ENCODE data around the gene NUDCD2. TPM values are rescaled to one million over a fixed set of nuclear protein-coding genes. Genes with fewer than 3 reads are reported as not detected.

NUDCD2 gene
- total and polyA plus RNA-seq, 3 donors from 2014 or later: 11.4 to 25.7 (median 12.9) TPM

- DNase-seq: no peak
- Histone ChIP-seq H3K9me3 (no peaks in the 10 kb centered on the region), H3K4me1 (no peaks in the 10 kb centered on the region), H3K36me3 (ENCODE audit: low read depth, missing control alignments) (no peaks in the 10 kb centered on the region), H3K27me3 (no peaks in the 10 kb centered on the region), H3K4me3 (no peak overlapping the region), H3K27ac (no peak overlapping the region)
- intact Hi-C loops (cut with DNase I; ENCODE audit: low total_unique reads): no loop called here
- TF ChIP-seq POLR2A (IDR thresholded peaks at IDR 0.05) (no peak), CTCF (IDR thresholded peaks at IDR 0.05) (no peak)
These were observed 11.4 kb downstream of the NUDCD2 start for GRCh38 chr5:163448491-163448890.

- Histone ChIP-seq H3K27ac (no peak overlapping the region), H3K4me3 (no peak overlapping the region), H3K36me3 (ENCODE audit: low read depth, missing control alignments) (no peaks in the 10 kb centered on the region), H3K27me3 (no peaks in the 10 kb centered on the region), H3K9me3 (no peaks in the 10 kb centered on the region), H3K4me1 (no peaks in the 10 kb centered on the region)
- TF ChIP-seq CTCF (IDR thresholded peaks at IDR 0.05) (no peak), POLR2A (IDR thresholded peaks at IDR 0.05) (no peak)
- WGBS, 2 donors: 78 to 84% methylated on average over 3 of the region's 3 CpGs
- intact Hi-C loops (cut with DNase I; ENCODE audit: low total_unique reads): no loop called here
- no peak for DNase-seq
These were observed 12.0 kb downstream of the NUDCD2 start for GRCh38 chr5:163447875-163448274.

- H3K4me3 ChIP-seq: no peak overlapping the region
- H3K27me3 ChIP-seq: no peaks in the 10 kb centered on the region
- no peaks in the 10 kb centered on the region for H3K4me1 ChIP-seq
- H3K27ac ChIP-seq: no peak overlapping the region
- intact Hi-C loops (cut with DNase I; ENCODE audit: low total_unique reads): no loop called here
- H3K9me3 ChIP-seq: no peaks in the 10 kb centered on the region
- H3K36me3 ChIP-seq (ENCODE audit: low read depth, missing control alignments): no peaks in the 10 kb centered on the region
- TF ChIP-seq CTCF (IDR thresholded peaks at IDR 0.05) (no peak), POLR2A (IDR thresholded peaks at IDR 0.05) (no peak)
- no peak for DNase-seq
These were observed 12.7 kb downstream of the NUDCD2 start for GRCh38 chr5:163447191-163447590.

GRCh38 chr5:163445345-163445744 lies 14.6 kb downstream of the NUDCD2 start:
- TF ChIP-seq CTCF (IDR thresholded peaks at IDR 0.05): no peak
- TF ChIP-seq POLR2A (IDR thresholded peaks at IDR 0.05): no peak
- Histone ChIP-seq H3K27me3 (no peaks in the 10 kb centered on the region), H3K4me1 (no peaks in the 10 kb centered on the region), H3K27ac (no peak overlapping the region), H3K36me3 (ENCODE audit: low read depth, missing control alignments) (no peaks in the 10 kb centered on the region), H3K9me3 (no peaks in the 10 kb centered on the region), H3K4me3 (no peak overlapping the region)
- no peak for DNase-seq
- intact Hi-C loops (cut with DNase I; ENCODE audit: low total_unique reads): no loop called here
- 67 to 86% methylated on average over 6 of the region's 6 CpGs for WGBS, 2 donors

- H3K4me1 ChIP-seq: peaks cover under 1% of the 10 kb centered on the region
- no peaks in the 10 kb centered on the region for H3K36me3 ChIP-seq (ENCODE audit: low read depth, missing control alignments)
- H3K9me3 ChIP-seq: no peaks in the 10 kb centered on the region
- no peak overlapping the region for H3K4me3 ChIP-seq
- intact Hi-C loops (cut with DNase I; ENCODE audit: low total_unique reads): no loop called here
- H3K27me3 ChIP-seq: no peaks in the 10 kb centered on the region
- 92 to 94% methylated on average over 1 of the region's 1 CpG for WGBS, 2 donors
- no peak overlapping the region for H3K27ac ChIP-seq
- TF ChIP-seq CTCF (IDR thresholded peaks at IDR 0.05) (no peak), POLR2A (IDR thresholded peaks at IDR 0.05) (no peak)
- DNase-seq: no peak
These were observed 15.4 kb downstream of the NUDCD2 start for GRCh38 chr5:163444526-163444925.
